Activated CD4-positive, CD25-positive, alpha-beta regulatory T cell treated with anti-CD3 and anti-CD28 coated beads, Interleukin-2, amount 50 U/mL, for 24 hours (primary cell): ENCODE measurements around the gene PDE4D.
"Not testable (repeated sequence)": the region's sequence is repeated elsewhere in the genome, so short reads cannot be mapped to it uniquely, and the experiment has no call there.

Source experiments
- ATAC-seq, 2 donors: fragments of 150-1000 bp; cut with Tn5 transposase; one replicate each; pipeline ENCODE4 v1.10.0; 2021; ENCODE audit warnings: mild to moderate bottlenecking in 1 of 2, moderate library complexity in 1 of 2

The PDE4D gene

DNA sequence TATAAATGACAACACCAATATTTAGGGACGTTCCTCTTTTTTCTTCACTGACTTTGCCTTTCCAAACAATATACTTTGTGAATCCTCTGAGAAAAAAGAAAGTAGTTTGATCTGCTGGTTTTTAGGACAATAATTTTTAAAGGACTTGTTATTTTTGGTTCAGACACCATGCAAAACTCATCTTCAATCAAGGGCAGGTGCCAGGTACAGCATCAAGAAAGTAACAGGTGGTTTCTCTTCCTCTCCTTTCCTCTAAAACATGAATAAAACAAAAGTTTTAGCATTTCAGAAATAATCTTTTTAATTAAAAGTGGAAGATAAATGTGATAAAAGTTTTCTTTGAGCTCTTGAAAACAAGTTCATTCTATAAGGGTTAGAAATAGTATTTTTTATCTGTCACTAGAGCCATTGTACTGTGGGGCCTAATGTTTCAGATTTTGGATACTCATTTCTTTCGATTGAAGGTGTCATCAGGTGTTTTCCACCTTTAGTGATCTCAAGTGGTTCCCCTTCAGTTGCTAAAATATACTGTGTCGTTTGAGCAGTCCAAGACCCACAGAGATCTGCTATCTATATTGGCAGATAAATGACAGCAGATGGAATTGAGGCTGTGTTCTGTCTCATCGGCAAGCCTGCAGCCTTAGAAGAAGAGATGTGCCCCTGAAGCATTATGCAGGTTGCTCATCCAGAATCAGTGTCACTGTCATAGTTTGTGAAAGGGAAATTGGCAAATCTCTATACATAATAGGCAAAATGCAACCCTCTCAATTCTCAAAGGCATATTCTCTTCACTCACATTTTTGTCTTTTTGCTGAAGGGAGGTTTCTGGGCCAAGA lies 499.7 kb downstream of the PDE4D start:
- ATAC-seq: no peak

DNA sequence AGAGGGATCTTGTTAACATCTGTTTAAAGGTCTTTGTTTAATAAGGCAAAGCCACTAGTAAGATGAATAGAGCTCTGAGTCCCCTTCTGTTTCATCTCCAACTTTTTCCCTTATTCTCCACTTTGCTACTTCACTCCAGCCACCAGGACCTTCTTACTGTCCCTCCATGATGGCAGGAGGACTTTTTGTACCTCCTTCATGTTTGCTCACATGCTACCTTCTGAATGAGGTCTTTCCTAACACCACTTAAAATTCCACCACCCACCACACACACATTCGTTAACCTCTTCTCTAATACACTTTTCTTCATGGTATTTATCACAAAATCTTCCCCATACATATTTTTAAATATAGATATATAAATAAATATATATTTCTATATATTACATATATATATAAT lies 501.9 kb downstream of the PDE4D start:
- ATAC-seq: no peak

DNA sequence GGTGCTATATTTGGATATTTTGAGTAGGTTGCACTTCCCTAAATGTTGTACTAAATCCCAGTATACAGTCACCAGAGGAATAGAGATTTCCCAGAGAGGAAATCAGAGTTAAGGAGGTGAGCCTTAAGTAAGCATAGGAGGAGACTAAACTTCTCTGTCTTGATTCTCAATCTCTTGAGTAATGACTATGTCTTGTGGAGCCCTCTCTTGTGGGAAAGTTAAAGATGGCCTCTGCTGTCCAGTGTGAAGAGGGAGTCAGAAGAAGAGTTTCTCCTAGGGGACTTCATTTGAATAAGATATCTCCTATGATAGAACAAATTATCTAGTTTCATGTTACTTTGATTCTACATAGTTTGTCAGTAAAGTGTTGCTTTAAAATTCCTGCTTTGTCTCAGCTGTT lies 502.5 kb downstream of the PDE4D start:
- no peak for ATAC-seq

DNA sequence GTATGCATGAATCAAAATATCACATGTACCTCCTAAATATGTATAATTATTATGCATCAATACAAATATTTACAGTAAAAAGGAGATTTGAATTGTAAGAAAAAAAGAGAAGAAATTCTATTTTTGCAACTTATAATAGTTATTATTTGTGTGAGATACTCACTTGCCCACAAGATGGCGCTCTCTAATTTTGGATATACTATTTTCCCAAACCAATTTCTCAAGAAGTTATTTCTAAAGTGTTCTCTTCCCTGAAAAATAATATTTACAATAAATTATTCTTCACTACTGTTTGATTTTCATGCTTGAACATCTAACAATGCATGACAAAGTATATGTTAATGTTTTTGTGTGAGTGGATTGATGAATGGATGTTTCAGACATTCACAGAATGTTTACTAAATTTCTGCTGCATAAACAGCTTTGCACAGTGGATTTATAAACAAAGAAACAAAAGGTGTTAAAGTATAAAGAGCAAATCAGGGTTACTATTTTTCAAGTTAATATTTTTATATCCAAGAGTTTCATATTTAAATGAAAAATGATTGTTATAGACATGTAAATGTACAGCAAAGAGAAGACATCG lies 503.4 kb downstream of the PDE4D start:
- ATAC-seq: no peak

DNA sequence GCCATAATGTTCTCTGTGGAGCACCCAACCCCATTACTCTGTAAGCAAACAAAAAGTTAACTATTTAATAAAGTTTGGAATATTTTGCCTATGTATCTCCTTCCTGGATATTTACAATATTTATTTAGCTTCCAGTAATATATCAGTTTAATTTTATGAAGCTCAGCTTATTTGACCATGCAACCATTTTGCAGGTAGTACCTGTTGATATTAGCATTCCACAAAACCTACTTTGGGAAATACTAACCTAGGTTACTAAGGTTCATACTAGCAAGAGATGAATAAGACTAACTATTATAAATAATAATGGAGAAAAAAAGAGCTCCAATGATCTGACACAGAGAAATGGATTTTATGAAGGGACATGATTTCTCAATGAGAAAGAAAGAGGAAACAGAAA lies 506.4 kb downstream of the PDE4D start:
- no peak for ATAC-seq

DNA sequence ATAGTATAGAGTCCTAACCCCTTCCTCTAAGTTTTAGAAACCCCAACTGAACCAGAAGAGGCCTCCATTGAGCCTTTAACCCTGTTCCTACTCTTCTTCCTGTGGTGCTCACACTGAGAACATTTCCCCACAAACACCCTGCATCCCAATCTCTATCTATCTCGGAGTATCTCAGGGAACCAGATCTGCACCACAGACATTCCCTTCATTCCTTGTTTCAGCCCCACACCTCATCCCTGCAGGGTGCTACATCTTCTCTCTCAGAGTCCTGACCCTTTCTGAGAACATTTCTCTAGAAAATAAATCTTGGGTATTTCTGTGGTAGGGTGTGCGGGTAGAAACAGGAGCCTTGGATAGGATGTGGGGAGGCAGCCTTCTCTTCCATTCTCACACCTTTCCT lies 507.8 kb downstream of the PDE4D start:
- no peak for ATAC-seq

DNA sequence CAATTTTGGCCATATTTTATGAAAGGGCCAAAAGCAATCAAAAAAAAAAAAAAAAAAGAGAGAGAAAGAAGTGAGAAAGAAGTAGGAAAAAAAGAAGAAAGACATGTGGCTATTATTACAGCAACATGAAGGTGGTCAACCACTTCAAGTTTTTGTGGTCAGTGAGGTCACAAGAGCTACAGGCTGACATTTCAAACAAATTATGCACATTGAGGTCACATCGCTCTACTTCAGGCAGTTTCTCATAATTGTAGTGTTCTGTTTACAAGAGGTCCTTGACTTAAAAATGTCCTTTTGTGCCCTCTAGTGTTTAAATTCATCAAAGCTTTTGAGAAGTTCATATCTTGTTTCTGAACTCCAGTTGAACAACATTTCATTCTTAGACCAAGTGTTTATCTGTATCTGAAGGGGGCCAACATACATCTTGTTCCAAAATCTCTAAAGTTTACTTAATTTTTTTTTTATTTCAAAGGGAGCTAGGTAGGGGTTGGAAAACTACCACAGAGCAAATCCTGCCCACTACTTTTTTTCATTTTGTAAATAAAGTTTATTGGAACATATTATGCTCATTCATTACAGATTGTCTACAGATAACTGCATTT lies 513.1 kb downstream of the PDE4D start:
- peak; percentile 75 to 86 for ATAC-seq

DNA sequence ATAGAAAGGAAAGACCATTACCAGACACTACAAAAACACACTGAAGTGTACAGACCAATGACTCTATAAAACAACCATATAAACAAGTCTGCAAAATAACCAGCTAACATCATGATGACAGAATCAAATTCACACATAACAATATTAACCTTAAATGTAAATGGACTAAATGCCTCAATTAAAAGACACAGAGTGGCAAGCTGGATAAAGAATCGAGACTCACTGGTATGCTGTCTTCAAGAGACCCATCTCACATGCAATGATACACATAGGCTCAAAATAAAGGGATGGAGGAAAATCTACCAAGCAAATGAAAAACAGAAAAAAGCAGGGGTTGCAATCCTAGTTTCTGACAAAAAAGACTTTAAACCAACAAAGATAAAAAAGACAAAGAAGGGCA lies 519.5 kb downstream of the PDE4D start:
- not testable (repeated sequence) for ATAC-seq

DNA sequence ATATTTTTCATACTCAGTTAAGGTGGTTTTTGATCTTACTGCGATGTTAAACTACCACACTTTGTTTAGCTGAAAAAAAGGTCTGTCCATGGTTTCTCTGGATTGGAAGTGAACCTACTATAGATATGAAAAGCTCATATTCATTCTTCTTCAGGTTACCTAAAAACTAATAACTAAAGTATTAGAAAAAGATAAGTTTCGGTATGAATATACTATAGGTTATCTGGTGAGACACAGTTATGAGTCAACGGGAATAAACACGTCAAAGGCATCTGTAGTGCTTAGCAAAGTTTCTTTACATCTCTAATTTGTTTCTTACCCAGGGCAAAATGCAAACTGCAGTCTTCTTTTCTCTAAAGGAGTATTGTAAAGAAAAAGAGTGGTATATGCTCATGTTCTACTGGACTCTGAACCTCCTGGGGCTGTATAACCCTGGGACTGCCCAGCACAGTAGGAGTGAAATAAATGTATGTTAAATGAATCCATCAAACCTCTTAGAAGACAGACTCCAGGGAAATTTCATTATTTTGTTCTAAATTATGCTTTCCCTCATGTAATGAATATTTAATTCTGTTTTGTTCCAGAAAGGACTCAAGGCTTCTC lies 521.9 kb downstream of the PDE4D start:
- peak; percentile 67 to 87 for ATAC-seq

DNA sequence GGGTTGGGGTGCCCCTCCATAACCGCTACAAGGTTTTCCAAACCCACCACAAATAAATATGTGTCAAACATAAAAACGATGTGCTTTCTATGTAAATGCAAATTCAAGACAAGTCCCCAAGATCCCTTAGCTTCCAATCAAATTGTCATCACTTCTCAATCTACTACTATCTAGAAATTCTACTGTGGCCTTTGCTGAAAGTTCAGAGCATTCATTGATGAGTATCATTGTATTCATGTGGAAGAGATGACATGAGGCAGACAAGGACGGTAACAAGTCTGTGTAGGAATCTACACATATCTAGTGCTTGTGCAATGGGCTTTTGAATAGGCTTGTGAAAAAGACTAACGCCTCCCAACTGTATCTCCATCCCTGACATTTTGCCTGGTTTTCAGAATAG lies 524.6 kb downstream of the PDE4D start:
- ATAC-seq: no peak

DNA sequence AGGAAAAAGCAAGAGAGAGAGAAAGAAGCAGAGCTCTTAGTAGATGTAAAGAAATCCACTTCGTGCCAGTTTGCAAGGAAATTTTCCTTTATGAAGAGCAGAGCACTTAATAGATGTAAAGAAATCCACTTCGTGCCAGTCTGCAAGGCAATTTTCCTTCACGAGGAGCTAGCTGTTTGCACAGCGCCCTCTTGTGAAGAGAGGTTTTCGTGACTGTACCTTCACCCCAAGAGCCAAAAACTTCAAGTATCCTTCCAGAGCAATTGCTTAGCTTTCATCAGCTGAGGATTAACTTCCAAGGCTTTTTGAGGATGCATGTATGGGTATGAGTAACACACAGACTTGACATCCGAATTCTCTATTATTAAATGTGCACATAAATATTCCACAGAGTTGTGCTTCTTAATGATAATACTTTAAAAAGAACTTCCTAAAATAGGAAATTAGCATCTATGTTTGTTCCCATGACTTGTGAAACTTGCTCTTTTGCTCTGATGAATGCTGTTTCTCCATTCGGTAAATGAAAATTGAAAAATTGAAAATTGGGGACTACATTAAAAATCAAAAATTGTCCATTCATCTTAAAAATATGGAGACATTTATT lies 525.6 kb downstream of the PDE4D start:
- ATAC-seq: no peak

DNA sequence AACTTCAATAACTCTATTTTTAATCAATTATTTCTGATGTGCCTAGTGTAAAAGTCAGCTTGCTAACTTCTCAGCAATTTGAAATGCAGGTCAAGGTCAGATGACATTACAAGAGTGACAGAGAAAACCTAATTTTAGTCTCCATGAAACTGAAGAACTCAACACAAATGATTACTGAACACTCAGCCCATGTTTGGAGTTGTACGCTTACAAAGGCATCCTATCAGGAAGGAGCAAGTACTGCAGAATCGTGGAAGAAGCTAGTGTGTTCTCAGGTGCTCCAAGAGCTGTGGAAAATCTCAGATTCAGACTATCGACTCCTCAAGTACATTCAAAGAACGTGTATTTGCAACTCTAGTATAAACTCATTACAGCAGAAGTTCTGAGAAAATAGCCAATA lies 526.7 kb downstream of the PDE4D start:
- no peak for ATAC-seq

DNA sequence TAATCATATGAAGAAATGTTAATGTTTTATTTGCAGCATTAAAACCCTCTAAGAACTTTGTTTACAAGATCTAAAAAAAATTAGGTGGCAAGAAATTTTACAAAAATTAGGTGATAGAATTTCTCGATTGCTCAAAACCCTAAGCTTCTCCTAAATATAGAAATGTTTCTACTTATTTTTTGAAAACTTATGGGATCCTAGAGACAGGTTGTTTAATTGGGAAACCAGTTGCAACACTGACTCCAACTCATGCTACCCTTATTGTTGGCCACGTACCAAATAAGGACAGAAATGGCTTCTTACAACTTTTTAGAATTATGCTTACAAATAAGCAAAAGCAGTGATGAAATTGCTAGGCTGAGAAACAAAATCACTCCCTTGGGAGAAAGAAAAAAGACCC lies 531.1 kb downstream of the PDE4D start:
- no peak for ATAC-seq

DNA sequence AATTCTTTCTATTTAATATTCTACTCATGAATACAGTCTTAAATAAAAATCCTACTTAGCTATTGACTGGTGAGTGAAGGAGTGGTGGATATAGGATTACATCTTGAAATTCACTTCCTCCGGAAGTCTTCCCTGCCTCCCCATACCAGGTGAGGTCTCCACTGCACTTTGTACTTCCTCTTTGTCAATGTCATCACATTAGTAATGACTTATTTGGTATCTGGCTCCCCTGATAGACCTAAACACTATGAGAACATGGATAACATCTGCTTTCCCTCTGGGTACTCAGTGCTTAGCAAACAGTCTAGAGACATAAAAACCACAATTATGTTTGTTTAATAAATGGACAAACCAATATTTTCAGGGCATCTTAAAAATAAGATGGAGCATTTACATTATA lies 532.1 kb downstream of the PDE4D start:
- no peak for ATAC-seq

DNA sequence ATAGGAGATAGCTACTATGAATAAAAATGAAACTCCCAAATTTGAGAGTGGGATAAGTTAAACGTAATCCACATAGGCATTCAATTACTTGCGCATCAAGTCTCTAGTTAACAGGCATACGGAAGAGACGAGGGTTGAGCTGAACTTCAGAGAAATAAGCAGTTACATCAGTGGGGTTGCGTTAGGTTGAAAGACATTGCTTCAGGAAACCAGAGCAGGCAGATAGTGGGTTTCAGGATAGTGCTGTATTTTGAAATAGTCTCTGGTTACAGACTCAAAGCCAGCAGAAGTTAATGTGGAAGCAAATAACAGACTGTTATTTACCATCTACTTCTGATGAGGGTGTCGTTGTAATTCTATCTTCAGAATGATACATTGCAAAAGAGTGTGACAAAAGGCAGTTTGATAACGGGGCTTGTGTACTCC lies 533.4 kb downstream of the PDE4D start:
- ATAC-seq: no peak

DNA sequence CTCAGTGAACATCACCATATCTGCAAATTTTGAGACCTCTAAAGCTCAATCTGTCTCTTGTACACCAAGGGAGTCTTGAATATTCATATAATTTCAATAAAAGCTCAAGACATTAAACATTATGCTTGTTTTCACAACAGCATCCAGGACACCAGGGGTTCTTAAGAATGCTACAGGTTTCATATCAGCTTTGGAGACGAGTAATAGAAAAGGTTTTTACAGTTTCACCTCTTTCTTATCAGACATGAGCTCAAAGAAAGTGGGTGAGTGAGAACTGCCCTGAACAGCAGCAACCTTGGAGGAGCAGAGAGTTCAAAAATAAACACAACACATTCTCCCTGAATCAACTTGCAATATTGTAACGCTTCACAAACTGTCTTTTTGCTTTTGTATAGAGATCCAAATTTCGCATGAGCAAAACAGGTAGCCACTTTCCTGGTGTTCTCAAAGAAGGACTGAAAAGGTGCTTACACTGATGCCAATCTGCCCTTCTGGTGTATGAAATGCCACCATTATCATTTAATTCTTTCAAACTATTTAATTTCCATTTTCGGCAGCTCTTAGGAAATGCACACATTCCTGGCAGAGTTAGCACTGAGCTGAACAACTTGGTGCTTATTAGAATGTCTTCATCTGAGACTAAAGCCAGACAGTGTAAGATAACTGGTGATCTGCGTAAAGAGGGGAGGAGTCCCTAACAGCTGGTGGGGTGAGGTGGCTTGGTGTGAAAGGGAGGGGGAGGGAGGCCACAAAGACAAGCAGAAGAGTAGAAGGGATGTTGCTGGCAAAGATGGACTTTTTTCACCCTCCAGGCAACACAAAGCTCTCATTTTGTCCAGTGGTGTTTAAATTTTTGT lies 535.3 kb downstream of the PDE4D start:
- ATAC-seq: no peak

DNA sequence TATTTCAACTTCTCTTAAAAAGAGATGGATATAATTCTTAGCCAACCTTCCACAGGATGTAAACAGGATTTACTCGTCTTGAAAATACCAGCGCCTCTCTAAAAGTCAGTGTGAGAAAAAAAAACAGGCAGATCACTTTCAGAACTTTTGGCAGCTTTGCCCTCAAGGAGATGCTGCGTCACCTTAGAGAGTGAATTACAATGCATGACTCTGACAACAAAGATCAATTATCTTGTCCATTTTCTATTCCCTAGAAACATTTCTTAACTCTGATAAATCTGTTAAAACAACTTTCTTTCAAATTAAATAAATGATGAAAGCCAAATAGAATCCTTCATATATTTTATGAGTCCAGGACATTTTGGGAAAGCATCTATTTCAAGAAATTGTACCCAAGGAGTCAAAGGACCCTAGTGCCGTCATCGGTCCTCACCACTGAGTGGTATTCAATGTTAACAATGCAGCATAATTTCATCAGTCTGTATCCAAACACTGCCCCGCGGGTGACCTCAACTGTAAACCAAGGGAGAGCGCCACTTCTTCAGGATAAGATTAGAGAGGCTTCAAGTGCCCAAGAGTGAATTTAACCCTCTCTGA lies 536.0 kb downstream of the PDE4D start:
- ATAC-seq: no peak

DNA sequence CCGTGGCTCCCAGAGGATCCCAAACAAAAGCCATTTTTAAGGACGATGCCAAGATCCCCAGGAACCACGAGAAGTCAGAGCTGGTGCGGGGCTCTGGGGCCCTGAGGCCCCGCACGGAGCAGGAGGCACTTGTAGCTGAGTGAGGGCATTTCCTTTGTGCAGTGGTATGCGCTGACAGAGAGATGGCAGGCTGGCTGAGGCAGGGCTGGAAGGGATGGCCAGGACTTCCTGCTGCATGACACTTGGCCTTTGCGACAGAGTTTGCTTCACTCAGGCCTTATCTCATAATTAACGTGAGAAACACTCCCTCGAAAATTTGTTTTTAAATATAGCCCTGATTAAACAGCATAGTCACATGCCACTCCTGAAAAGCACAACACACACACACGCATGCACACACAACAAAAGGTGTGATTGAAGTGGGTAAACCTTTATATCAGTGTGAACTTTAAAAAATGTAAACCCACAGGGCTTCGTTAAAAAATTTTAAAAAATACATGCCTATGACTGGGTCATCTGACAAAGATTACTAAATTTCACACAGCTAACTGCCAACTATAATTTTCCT lies 536.6 kb downstream of the PDE4D start:
- ATAC-seq: no peak

DNA sequence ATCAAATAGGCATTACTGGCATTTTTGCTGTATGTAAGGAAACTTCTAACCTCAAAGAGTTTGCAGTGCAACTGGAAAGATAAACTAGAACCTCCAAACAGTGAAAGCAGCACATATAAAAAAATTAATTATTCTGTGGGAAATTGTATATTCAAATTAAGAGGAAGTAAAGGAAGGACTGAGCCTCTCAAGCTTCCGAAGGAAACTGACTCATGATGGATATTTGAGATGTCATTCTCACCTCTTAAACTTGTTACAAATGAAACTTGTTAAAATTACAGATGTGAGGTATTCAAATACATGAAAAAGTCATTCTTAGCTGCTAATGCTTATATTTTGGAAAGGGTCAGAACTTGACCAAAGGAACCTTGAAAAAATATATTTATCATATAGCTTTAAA lies 538.7 kb downstream of the PDE4D start:
- no peak for ATAC-seq

DNA sequence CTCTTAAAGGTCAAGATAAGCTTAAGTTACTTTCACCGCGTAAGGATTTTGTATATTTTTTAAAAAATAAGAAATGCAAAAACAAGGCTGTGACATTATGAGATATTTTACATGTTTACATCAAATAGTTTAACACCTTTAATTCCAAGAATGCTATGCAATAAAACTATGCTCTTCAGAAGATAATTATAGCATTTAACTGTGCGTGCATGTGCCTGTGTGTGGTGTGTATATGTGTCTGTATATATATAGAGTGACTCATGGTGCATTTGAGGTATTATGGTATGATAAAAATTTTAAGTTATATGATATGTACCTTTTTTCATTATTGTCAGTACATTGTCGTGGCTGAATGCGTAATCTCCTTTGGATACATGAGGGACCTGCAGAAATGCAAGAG lies 539.3 kb downstream of the PDE4D start:
- ATAC-seq: no peak

DNA sequence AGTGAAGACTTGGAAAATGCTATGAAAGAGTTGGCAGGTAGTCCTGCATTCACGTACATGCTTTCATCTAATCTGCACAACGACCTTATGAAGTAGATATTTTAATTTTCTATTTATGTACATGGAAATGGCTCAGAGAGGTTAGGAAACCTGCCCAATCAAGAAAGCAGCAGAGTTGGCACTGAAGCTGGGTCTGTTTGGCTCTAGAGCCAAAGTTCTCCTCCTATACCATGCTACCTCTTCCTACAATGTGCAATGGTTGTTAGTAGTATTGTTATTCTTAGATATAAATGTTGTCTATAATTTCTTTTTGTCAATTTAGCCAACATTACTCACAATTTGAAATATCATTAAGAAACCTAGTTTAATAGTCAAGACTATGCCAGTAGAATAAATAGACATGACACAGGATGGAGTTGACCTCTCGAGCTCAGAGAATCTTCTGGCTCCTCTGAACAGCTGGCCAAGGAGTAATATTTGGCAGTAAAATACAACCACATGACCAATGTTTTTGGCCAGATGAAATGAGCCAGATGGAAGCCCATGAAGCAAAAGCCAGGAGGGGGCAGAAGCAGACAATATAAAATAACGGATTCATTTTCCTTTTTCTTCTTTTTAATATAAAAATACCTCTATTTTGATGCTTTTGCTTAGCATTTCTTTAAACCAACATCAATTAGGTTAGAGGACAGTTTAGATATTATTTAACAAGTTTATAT lies 542.3 kb downstream of the PDE4D start:
- ATAC-seq: no peak
